Mesothelial cell of epicardium (in vitro differentiated cells): ENCODE data around the gene RHCG. TPM values are rescaled to one million over a fixed set of nuclear protein-coding genes. Genes with fewer than 3 reads are reported as not detected.

Experiments
- DNase-seq, 2 experiments: peaks; one replicate each; pipeline ENCODE4 v3.0.0; 2021; ENCODE audit warnings: low spot score in 2 of 2; ENCODE audit not compliant: unreplicated experiment in 2 of 2
- H3K27ac Mint-ChIP-seq: 2 replicates; pipeline ENCODE4 v1.8.0; 2021; ENCODE audit warnings: mixed read lengths
- H3K27me3 Mint-ChIP-seq: 2 replicates; pipeline ENCODE4 v1.8.0; 2021; ENCODE audit warnings: low read depth, mixed read lengths
- H3K36me3 Mint-ChIP-seq: 2 replicates; pipeline ENCODE4 v1.8.0; 2021; ENCODE audit warnings: mixed read lengths
- H3K4me1 Mint-ChIP-seq: 2 replicates; pipeline ENCODE4 v1.8.0; 2021; ENCODE audit warnings: mixed read lengths
- H3K4me3 Mint-ChIP-seq: 2 replicates; pipeline ENCODE4 v1.8.0; 2021; ENCODE audit warnings: mild to moderate bottlenecking, moderate library complexity, mixed read lengths
- H3K9me3 Mint-ChIP-seq: 2 replicates; pipeline ENCODE4 v1.8.0; 2021; ENCODE audit warnings: mixed read lengths
- total RNA-seq: library from RNA; stranded (reverse); gene quantifications from 3 replicates; pipeline ENCODE4 v1.2.1, GENCODE V29; 2021
- TF ChIP-seq, protein P1 (sequence below): fragments of 200-600 bp; sonication (generic); IDR thresholded peaks from one replicate; pipeline ENCODE4 v1.5.0; 2021; ENCODE audit warnings: antibody characterized with exemption; ENCODE audit not compliant: unreplicated experiment

Gene RHCG
- total RNA-seq, 1 donor from 2014 or later = 0.16 TPM

GRCh38 chr15:89457086-89457485 lies 39.3 kb downstream of the RHCG start:
- H3K4me3 Mint-ChIP-seq = no peak overlapping the region
- no peaks in the 10 kb centered on the region for H3K4me1 Mint-ChIP-seq
- H3K27ac Mint-ChIP-seq = no peak overlapping the region
- no peaks in the 10 kb centered on the region for H3K36me3 Mint-ChIP-seq
- peaks cover 29% of the 10 kb centered on the region for H3K27me3 Mint-ChIP-seq
- H3K9me3 Mint-ChIP-seq = peaks cover 4% of the 10 kb centered on the region
- TF ChIP-seq, protein P1, sequence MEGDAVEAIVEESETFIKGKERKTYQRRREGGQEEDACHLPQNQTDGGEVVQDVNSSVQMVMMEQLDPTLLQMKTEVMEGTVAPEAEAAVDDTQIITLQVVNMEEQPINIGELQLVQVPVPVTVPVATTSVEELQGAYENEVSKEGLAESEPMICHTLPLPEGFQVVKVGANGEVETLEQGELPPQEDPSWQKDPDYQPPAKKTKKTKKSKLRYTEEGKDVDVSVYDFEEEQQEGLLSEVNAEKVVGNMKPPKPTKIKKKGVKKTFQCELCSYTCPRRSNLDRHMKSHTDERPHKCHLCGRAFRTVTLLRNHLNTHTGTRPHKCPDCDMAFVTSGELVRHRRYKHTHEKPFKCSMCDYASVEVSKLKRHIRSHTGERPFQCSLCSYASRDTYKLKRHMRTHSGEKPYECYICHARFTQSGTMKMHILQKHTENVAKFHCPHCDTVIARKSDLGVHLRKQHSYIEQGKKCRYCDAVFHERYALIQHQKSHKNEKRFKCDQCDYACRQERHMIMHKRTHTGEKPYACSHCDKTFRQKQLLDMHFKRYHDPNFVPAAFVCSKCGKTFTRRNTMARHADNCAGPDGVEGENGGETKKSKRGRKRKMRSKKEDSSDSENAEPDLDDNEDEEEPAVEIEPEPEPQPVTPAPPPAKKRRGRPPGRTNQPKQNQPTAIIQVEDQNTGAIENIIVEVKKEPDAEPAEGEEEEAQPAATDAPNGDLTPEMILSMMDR = no peak
- no peak for DNase-seq

- H3K36me3 Mint-ChIP-seq = no peaks in the 10 kb centered on the region
- no peak overlapping the region for H3K4me3 Mint-ChIP-seq
Observed at GRCh38 chr15:89455535-89455934, 40.8 kb downstream of the RHCG start.

GRCh38 chr15:89452330-89452836 lies 44.0 kb downstream of the RHCG start:
- TF ChIP-seq, protein P1 = no peak
- Mint-ChIP-seq H3K27ac (no peak overlapping the region), H3K4me1 (peaks cover 14% of the 10 kb centered on the region), H3K36me3 (no peaks in the 10 kb centered on the region), H3K27me3 (peaks cover 22% of the 10 kb centered on the region), H3K9me3 (peaks cover 4% of the 10 kb centered on the region), H3K4me3 (no peak overlapping the region)
- DNase-seq = no peak

More at GRCh38 chr15:89455535-89455934, 40.8 kb downstream of the RHCG start:
- no peak for DNase-seq
- Mint-ChIP-seq H3K27ac (no peak overlapping the region), H3K4me1 (no peaks in the 10 kb centered on the region), H3K27me3 (peaks cover 32% of the 10 kb centered on the region), H3K9me3 (peaks cover 4% of the 10 kb centered on the region)
- TF ChIP-seq, protein P1 = no peak

DNA sequence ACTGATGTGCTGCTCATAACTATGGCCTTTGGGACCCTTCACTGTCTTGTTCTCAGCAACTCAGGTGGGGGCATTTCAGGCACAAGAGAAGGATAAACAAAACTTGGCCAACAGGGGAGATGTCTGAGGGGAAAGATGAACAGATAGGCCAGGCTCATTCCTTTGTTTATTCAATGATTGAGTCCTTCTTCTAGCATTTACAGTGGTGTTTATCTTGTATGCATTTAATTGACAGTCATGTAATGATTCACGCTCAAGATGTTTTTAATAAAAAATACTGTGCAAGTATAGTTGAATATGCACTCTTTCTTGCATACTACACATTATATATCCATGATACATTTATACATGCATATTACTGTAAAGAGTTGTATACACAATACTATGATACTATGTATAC lies 44.5 kb downstream of the RHCG start:
- Mint-ChIP-seq H3K4me1 (peaks cover 14% of the 10 kb centered on the region), H3K27ac (no peak overlapping the region)

GRCh38 chr15:89450076-89451006 lies 46.0 kb downstream of the RHCG start:
- Mint-ChIP-seq H3K4me1 (peaks cover 14% of the 10 kb centered on the region), H3K27me3 (peaks cover 22% of the 10 kb centered on the region), H3K9me3 (no peaks in the 10 kb centered on the region), H3K27ac (no peak overlapping the region), H3K4me3 (no peak overlapping the region), H3K36me3 (no peaks in the 10 kb centered on the region)
- DNase-seq = no peak
- TF ChIP-seq, protein P1 = no peak

More for the DNA sequence above, 44.5 kb downstream of the RHCG start:
- DNase-seq = no peak
- TF ChIP-seq, protein P1 = no peak
- peaks cover 22% of the 10 kb centered on the region for H3K27me3 Mint-ChIP-seq
- peaks cover under 1% of the 10 kb centered on the region for H3K9me3 Mint-ChIP-seq
- no peaks in the 10 kb centered on the region for H3K36me3 Mint-ChIP-seq
- no peak overlapping the region for H3K4me3 Mint-ChIP-seq
